SKM-1 (cell line): ENCODE measurements around the gene SLC29A1.
"Not testable (repeated sequence)": the region's sequence is repeated elsewhere in the genome, so short reads cannot be mapped to it uniquely, and the experiment has no call there.

ENCODE experiments used
- DNase-seq: peaks from one replicate; lab custom pipeline; 2025; ENCODE audit not compliant: unreplicated experiment; lab: John Stamatoyannopoulos, UW

The SLC29A1 gene

DNA sequence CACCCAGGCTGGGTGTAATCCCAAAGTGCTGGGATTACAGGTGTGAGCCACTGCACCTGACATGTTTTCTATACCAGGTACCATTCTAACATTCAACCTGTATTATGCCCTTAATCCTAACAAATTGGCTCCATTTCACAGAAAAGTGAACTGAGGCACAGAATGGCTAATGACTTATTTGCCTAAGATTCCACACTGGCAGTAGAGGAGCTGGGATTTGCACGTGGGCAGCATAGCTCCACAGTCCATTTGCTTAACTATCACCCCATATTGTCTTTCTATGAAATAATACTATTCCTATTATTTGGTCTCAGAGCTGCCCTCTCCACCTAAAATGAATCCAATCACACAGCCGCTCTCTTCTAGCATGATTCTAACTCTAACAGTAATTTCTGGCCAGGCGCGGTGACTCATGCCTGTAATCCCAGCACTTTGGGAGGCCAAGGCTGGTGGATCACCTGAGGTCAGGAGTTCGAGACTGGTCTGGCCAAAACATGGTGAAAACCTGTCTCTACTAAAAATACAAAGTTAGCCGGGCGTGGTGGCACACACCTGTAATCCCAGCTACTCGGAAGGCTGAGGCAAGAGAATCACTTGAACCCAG, 30.0 kb upstream of the SLC29A1 start:
- DNase-seq = no peak

DNA sequence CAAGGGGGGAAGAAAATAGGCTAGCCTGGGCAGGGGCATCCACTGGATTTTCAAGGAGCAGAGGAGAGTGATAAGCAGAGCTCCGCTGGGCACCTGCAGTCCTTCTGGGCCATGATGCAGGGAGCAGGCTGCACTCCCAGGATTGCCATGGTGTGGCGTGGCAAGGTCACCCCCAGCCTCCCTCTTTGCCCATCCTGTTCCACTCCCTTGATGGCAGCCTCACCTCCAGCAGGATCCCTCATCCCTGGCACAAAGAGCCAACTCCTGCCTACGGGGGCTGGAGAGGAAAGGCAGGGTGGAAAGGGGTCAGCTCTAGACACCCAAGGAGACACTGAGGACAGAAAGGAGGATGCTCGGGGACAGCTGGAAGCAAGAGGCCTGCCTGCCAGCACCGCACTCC, 29.1 kb upstream of the SLC29A1 start:
- no peak for DNase-seq

DNA sequence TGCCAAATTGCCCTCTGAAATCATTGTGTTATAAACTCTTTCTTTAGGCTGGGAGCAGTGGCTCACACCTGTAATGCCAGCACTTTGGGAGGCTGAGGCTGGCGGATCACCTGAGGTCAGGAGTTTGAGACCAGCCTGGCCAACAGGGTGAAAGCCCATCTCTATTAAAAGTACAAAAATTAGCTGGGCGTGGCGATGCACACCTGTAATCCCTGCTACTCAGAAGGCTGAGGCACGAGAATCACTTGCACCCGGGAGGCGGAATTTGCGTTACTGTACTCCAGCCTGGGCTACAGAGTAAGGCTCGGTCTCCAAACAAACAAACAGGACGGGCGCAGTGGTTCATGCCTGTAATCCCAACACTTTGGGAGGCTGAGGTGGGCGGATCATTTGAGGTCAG, 27.0 kb upstream of the SLC29A1 start:
- not testable (repeated sequence) for DNase-seq

DNA sequence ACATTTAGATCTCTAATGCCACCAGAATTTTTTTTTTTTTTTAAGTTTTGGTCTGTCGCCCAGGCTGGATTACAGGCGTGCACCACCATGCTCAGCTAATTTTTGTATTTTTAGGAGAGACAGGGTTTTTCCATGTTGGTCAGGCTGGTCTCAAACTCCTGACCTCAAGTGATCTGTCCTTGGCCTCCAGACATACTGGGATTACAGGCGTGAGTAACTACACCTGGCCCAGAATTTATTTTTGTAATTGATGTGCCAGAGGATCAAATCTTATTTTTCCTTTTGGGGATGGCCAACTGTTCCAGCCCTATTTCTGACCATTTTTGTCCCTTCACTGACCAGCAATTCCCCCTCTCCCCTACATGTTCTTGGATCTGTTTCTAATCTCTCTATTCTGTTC, 24.7 kb upstream of the SLC29A1 start:
- DNase-seq = no peak

DNA sequence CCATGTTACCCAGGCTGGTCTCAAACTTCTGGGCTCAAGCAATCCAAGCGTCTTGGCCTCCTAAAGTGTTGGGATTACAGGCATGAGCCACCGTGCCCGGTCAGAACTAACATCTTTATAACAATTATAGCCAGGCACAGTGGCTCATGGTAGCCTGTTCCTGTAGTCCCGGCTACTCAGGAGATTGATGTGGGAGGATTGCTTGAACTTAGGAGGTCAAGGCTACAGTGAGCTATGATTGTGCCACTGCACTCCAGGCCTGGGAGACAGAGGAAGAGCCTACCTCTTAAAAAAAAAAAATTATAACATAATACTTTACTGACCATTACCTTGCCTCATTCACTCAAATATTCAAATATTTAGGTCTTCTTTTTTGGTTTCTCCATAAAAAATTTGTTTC, 23.5 kb upstream of the SLC29A1 start:
- no peak for DNase-seq

DNA sequence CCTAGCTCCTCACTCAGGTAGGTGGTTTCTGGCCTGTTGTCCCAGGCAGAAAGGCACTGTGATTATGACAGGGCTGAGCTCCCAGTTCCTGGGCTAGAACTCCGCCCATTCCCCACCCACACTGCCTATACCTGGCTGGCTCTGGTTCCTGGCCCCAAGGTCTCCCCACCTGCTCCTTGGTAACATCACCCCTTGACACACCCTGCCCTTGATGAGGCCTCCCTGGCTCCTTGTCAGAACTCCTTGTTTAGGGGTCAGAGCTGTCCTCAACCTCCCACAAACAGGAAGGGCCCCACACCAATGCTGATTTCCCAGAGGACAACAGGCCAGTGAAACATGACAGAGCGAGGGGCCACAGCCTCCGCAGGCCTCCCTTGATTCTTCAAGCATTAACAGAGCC, 22.2 kb upstream of the SLC29A1 start:
- no peak for DNase-seq

DNA sequence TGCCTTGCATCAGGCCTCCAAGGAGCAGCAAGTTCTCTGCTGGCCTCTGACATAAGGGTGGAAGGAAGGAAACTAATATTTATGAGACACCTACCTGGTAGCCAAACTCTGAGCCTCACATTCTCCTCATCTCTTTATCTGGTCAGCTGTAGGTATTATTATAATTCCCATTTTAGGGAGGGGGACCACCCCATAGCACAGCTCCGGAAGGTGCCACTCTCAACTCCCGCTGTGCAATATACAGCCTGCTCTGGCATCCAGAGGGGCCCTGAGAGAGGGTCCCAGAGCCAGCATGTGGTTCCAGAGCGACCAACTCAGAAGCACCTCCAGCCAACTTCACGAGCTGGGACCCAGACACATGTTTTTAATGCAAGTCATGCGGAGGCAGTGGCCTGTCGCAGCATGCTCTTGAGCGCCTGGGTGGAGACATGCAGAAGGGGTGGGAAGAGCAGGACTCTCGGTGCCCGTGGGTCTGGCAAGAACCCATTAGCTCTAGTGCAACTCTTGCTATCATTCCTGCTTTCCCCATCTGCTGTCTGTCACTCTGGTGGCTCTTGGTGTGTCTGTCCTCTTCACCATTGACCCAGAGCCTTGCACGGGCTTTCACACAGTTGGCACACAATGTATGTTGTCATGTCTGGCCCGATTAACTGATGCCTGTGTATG, 21.6 kb upstream of the SLC29A1 start:
- no peak for DNase-seq

DNA sequence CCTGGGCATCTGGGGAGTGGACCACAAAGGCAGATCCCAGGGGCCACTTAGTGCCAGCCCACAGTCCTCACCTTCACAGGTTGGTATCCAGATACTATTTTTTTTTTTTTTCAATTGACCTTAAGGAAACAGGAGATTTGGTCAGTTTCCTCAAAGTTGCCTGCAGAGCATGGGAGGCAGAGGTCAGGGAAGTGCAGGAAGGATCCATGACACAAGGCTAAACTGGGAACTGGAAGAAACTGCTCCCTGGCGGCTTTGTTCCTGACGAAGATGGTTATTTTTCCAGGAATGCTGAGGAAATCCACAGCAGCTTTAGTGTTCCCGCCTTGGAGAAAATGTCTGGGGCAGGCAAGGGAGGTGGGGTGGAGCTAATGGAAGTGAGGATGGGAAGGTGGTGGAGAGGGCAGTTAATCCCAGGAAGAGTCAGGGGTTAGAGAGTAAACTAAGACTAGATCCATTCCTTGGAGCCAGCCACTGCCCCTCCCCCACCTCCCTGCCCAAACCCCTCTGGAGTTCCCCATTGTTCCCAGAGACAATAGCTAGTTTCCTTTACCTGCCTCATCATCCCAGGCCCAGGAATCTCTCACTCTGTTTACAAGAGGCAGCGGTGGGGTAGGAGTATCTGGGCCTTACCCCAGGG, 20.9 kb upstream of the SLC29A1 start:
- no peak for DNase-seq

DNA sequence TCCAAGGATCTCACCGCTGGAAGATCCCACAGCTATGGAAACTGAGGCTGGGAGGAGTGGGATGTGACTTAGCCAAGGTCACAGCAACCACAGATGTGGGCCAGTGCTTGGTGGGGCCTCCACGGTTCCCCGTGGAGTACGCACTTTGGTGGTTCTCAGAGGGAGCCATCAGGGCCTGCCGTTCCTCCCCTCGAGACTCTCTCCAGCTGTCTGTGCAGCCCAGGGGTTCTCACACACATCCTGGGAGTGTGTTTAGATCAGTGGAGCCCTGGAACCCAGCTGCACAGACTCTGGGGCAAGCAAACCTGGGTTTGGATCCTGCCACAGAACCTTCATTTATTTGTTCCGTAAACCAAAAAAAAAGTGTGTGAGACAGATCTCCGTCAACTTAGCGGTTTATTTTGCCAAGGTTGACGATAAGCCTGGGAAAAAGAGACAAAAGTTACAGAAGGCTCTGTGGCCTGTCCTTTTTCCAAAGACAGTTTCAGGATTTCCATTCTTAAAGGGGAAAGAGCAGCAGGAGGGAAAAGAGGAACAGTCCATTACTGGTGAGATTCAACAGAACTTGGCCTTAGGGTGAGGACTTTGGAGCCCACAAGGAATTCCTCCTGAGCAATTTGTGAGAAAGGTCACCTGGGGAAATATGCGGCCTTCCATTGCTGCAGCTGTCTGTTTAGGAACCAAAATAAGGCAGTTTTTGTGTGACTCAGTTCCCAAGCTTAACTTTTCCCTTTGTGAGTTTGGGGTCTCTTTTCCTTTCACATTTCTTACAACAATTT, 20.2 kb upstream of the SLC29A1 start:
- DNase-seq = no peak

DNA sequence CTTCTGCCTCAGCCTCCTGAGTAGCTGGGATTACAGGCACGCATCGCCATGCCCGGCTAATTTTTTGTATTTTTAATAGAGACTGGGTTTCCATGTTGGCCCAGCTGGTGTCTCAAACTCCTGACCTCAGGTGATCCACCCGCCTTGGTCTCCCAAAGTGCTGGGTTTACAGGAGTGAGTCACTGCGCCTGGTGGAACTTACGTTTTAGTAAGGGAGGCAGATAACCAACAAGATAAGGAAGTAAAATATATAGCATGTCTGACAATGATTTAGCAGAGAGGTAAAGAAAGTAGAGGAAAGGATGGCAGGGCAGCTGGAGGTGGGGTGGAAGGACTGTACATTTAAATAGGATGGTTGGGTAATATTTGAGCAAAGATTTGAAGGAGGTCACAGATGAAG, 19.4 kb upstream of the SLC29A1 start:
- DNase-seq = no peak

DNA sequence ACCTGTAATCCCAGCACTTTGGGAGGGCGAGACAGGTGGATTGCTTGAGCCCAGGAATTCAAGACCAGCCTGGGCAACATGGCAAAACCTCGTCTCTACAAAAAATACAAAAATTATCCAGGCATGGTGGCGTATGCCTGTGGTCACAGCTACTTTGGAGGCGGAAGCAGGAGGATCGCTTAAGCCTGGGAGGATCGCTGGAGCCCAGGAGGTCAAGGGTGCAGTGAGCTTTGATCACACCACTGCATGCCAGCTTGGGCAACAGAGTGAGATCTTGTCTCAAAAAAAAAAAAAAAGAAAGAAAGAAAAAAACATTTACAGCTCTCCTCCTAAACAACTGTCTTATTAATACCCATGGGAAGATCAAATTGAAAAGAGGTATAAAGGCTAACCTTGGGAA, 15.4 kb upstream of the SLC29A1 start:
- DNase-seq = no peak

DNA sequence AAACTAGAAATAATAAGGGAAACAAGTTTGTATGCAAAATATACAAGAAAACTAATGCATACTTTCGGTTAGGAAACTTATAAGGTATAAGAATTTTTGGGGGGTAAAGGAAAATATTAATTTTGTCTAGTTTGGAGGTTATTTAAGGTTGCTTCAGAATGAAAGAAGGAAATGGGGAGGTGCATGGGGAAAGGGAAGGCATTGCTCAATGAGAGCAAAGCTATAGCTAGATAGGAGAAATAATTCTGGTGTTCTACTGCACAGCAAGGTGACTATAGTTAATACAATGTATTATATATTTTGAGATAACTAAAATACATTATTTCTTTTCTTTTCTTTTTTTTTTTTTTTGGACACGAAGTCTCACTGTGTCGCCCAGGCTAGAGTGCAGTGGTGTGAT, 12.1 kb upstream of the SLC29A1 start:
- DNase-seq = peak; percentile 50

DNA sequence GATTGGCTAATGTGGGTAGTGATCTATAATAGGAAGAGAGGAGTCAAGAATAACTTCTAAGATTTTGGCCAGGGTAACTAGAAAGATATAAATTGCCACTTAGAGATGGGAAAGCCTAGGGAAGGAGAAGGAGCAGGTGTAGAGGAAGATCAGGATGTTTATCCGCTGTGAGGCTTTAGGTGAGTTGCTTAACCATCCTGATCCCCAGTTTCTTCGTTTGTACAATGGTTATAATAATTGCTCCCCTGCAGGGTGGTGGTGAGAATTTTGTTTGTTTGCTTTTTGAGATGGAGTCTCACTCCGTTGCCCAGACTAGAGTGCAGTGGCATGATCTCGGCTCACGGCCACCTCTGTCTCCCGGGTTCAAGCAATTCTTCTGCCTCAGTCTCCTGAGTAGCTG, 9.1 kb upstream of the SLC29A1 start:
- no peak for DNase-seq

DNA sequence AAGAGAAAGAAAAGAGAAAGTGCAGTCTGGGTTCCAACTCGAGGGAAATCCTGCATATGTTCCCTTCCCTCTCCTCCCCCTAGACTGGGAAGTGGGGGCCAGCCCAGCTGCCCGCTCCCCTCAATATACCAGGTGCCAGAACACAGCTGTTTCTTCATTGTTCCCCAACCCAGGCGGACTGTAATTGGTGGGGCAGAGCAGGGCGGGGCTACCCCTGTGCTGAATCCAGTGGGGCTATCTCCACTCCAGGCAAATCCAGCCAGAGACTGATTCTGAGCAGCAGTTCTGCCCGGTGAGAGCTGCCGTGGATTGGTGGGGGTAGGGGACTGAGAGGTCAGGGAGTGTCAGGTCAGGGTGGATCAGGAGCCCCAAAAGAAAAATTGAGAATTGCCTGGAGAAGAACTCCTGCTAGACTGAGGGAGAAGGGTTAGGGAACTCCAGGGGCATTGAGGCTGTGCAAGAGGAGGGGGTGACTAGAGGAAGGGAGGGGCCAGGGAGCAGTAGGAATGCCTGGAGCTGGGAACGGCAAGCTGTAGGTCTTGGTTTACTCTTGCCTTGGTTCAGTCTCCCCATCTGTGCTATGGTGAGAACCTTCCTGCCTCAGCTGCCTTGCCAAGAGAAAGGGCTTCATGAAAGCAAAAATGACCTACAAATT, 6.6 kb upstream of the SLC29A1 start, which contains the start of gene MYMX:
TSS of gene MYMX (plus strand) at position 250 of the 655 bp plus-strand sequence. CDS start 546 bp downstream, outside the sequence.
- no peak for DNase-seq

DNA sequence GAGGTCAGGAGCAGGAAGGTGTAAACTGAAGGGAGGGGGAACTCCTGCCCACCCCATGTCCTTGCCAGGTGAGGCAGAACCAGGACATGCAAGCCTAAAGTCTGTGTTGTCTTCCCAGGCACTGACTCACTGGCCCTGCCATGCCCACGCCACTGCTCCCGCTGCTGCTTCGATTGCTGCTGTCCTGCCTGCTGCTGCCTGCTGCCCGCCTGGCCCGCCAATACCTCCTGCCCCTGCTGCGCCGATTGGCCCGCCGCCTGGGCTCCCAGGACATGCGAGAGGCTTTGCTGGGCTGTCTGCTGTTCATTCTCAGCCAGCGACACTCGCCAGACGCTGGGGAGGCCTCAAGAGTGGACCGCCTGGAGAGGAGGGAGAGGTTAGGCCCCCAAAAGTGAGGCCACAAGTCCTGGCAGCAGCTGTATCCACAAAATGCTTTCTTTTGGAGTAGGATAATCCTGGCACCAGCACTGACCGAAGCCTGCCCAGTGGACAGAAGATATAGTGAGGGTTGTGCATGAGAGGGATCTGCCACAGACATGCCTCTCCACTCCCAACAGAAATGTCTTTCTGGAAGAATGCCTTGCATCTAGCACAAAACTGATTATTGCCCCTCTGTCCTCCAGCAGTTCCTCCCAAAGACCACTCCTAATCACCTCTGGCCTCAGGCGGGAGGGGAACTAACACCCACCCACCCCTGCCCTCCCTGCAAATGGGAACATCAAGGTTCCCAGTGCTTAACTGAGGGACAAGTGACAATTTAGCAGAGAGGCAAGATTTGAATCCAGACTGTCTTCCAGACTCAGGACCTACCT, 5.9 kb upstream of the SLC29A1 start:
- no peak for DNase-seq

DNA sequence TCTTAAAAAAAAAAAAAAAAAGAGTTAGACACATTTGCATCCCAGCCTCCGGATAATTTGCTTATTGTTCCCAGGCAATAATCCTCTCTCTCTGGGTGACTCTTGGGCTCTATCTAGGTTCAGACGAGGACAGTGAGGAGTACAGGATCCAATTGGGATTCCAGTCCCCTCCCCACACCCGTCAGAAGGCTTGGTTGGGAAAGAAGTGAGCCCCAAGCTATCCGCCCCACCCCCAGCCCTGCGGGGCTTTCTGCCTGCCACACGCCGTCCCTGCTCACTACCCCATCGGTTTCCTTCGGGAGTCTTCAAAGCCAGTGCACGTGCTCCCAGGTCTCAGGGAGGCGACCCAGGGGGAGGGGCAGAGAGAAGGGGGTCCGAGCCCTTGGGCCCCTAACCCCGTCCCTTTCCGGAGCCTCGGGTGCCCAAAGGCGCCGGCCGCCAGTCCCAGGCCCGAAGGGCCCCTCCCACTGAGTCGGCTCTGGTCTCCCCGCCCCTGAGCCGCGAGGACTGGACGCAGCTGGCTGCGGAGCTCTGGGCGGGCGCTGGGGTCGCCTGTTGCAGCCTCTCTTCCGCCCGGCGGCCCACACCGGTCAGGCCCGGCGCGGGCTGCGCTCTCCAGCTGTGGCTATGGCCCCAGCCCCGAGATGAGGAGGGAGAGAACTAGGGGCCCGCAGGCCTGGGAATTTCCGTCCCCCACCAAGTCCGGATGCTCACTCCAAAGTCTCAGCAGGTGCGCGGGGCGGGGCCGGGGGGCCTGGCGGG, 4.2 kb upstream of the SLC29A1 start:
- no peak for DNase-seq

DNA sequence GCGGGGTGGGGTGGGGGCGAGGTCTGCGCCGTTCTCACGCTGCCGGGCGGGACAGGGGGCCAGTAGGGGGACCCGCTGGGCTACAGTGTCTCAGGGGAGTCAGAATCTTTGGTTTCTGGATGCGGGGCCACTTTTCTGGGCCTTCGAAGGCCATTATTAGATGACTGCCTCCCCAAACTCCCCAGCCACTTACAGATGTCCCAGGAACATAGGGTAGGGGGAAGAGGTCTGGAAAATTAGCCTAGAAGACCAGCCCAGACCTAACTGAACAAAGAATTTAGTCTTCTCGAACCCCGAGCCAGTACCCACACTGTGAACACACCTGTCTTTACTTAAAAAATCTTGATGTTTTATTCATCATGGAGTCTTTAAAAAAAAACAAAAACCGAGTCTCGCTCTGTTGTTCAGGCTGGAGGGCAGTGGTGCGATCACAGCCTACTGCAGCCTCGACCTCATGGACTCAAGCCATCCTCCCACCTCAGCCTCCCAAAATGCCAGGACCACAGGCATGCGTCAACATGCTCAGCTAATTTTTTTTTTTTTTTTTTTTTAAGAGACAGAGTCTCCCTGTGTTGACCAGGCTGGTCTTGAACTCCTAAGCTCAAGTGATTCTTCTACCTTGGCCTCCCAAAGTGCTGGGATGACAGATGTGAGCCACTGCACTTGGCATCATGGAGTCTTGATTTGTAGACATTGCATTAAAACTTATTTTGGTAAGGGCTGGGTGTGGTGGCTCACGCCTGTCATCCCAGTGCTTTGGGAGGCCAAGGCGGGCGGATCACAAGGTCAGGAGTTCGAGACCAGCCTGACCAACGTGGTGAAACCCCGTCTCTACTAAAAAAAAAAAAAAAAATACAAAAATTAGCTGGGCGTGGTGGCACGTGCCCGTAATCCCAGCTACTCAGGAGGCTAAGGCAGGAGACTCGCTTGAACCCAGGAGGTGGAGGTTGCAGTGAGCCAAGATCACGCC, 3.3 kb upstream of the SLC29A1 start:
- no peak for DNase-seq

DNA sequence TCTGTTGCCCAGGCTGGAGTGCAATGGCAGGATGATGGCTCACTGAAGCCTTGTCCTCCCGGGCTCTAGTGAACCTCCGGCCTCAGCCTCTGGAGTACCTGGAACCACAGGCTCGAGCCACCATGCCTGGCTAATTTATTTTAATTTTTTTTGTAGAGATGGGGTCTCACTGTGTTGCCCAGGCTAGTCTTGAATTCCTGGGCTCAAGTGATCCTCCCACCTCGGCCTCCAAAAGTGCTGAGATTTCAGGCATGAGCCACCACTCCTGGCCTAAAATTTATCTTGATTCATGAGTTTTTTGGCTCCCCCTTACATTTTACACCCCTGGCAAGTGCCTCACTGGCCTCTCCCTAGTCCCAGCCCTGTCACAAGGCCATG, 2.5 kb upstream of the SLC29A1 start:
- no peak for DNase-seq
